ENCODE results near the gene METTL16.
A peak's percentile ranks its signal among the peaks of the same experiment; 100 is the strongest.

METTL16 gene, protein sequence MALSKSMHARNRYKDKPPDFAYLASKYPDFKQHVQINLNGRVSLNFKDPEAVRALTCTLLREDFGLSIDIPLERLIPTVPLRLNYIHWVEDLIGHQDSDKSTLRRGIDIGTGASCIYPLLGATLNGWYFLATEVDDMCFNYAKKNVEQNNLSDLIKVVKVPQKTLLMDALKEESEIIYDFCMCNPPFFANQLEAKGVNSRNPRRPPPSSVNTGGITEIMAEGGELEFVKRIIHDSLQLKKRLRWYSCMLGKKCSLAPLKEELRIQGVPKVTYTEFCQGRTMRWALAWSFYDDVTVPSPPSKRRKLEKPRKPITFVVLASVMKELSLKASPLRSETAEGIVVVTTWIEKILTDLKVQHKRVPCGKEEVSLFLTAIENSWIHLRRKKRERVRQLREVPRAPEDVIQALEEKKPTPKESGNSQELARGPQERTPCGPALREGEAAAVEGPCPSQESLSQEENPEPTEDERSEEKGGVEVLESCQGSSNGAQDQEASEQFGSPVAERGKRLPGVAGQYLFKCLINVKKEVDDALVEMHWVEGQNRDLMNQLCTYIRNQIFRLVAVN

DNA sequence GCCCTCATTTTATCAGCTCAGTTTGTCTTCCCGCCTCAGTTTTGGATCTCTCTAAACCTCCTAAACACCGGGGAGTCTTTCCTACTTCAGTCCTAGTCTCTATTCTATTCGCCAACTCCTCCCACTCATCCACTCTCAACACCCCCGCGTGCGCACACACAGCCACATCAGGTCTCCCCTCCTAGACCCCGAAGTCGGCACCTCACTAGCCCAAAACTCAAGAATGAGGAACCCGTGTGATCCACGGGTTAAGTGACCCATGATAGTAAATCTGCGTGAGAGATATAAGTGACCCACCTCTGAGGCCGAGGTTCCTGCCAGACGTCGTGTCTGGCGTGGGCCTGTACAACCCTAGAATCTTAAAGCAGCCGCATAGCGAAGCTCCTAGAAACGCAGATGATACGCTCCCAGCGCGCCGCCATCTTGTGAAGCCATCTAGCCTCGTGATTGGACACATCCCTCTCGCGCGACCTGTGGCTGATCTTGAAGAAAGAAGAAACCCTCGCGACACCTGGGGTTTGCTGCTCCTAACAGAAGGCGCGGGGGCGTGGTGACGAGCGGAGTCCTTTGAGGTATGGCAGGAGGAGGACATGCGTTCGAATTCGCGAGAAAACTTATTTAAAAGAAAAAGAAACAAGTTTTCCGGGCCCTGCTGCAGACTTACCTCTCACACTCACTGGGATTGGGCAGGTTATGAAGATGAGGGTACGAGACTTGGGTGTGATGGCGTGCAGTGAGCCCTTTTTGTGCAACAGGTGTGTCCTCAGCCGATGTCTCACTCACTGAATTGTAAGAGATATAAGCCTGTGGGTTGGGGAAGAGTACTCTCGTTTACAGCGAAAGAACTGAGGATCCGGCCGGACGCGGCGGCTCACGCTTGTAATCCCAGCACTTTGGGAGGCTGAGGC, at the start of gene METTL16:
METTL16 (minus strand) TSS at position 427 of the 908 bp plus-strand sequence. CDS start 9,557 bp downstream, outside the sequence.
- ATAC-seq, result peak; percentile 99
- TF ChIP-seq ISL1 (CRISPR knock-in tag; IDR thresholded peaks at IDR 0.05), result no peak
- no peak for TF ChIP-seq ARNTL (CRISPR knock-in tag; IDR thresholded peaks at IDR 0.05; ENCODE audit: borderline replicate concordance, low read depth)
- no peak for TF ChIP-seq CSDC2 (CRISPR knock-in tag; IDR thresholded peaks at IDR 0.05)
- no peak for TF ChIP-seq OSR1 (CRISPR knock-in tag; IDR thresholded peaks at IDR 0.05)
- no peak for TF ChIP-seq RARB (CRISPR knock-in tag; IDR thresholded peaks at IDR 0.05)
- TF ChIP-seq ZNF70 (CRISPR knock-in tag; IDR thresholded peaks at IDR 0.05), result peak; percentile 97
- TF ChIP-seq, protein P1, sequence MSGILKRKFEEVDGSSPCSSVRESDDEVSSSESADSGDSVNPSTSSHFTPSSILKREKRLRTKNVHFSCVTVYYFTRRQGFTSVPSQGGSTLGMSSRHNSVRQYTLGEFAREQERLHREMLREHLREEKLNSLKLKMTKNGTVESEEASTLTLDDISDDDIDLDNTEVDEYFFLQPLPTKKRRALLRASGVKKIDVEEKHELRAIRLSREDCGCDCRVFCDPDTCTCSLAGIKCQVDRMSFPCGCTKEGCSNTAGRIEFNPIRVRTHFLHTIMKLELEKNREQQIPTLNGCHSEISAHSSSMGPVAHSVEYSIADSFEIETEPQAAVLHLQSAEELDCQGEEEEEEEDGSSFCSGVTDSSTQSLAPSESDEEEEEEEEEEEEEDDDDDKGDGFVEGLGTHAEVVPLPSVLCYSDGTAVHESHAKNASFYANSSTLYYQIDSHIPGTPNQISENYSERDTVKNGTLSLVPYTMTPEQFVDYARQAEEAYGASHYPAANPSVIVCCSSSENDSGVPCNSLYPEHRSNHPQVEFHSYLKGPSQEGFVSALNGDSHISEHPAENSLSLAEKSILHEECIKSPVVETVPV (CRISPR knock-in tag; IDR thresholded peaks at IDR 0.05), result no peak
- no peak for TF ChIP-seq ZFP30 (CRISPR knock-in tag; IDR thresholded peaks at IDR 0.05)
- 0 out of 2 replicates have a peak, but pooled peaks have one; percentile 28 for TF ChIP-seq ZNF8 (CRISPR knock-in tag; IDR thresholded peaks at IDR 0.05)

DNA sequence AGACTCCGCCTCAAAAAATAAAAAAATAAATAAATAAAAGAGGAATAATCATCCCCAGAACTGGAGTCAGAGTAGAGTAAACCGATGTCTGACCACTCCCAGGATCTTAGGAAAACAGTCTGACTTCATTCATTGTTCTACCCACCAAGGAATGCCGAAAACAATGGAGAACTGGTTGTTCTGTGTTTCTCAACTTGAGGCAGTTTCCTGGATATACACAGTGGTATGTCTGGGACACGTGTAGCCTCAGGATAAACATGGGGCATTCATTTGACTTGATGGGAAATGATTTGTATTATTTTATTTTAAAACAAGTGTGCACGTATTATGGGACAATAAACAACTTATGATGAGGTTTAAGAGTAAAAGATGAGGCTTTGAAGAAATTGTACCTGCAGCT, 49.0 kb upstream of the METTL16 start:
- ATAC-seq, result no peak
- TF ChIP-seq ZNF8 (CRISPR knock-in tag; IDR thresholded peaks at IDR 0.05) (no peak), SNAI2 (CRISPR knock-in tag; IDR thresholded peaks at IDR 0.05) (no peak), ARNTL (CRISPR knock-in tag; IDR thresholded peaks at IDR 0.05; ENCODE audit: borderline replicate concordance, low read depth) (no peak), RARB (CRISPR knock-in tag; IDR thresholded peaks at IDR 0.05) (no peak), ZC3H10 (CRISPR knock-in tag; IDR thresholded peaks at IDR 0.05) (no peak), CSDC2 (CRISPR knock-in tag; IDR thresholded peaks at IDR 0.05) (no peak), ZNF565 (CRISPR knock-in tag; conservative IDR thresholded peaks at IDR 0.05; ENCODE audit: low read depth) (no peak), GLIS3 (CRISPR knock-in tag; IDR thresholded peaks at IDR 0.05) (no peak), ZNF70 (CRISPR knock-in tag; IDR thresholded peaks at IDR 0.05) (no peak), ESRRG (CRISPR knock-in tag; IDR thresholded peaks at IDR 0.05) (no peak), TOX (CRISPR knock-in tag; IDR thresholded peaks at IDR 0.05; ENCODE audit: borderline replicate concordance) (no peak), PPARA (CRISPR knock-in tag; IDR thresholded peaks at IDR 0.05; ENCODE audit: borderline replicate concordance) (no peak), OSR1 (CRISPR knock-in tag; IDR thresholded peaks at IDR 0.05) (no peak), ZFP30 (CRISPR knock-in tag; IDR thresholded peaks at IDR 0.05) (no peak)
- TF ChIP-seq, protein P2, sequence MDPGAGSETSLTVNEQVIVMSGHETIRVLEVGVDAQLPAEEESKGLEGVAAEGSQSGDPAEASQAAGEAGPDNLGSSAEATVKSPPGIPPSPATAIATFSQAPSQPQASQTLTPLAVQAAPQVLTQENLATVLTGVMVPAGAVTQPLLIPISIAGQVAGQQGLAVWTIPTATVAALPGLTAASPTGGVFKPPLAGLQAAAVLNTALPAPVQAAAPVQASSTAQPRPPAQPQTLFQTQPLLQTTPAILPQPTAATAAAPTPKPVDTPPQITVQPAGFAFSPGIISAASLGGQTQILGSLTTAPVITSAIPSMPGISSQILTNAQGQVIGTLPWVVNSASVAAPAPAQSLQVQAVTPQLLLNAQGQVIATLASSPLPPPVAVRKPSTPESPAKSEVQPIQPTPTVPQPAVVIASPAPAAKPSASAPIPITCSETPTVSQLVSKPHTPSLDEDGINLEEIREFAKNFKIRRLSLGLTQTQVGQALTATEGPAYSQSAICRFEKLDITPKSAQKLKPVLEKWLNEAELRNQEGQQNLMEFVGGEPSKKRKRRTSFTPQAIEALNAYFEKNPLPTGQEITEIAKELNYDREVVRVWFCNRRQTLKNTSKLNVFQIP (CRISPR knock-in tag; IDR thresholded peaks at IDR 0.05; ENCODE audit: borderline replicate concordance, low read depth), result no peak
- TF ChIP-seq, protein P3, sequence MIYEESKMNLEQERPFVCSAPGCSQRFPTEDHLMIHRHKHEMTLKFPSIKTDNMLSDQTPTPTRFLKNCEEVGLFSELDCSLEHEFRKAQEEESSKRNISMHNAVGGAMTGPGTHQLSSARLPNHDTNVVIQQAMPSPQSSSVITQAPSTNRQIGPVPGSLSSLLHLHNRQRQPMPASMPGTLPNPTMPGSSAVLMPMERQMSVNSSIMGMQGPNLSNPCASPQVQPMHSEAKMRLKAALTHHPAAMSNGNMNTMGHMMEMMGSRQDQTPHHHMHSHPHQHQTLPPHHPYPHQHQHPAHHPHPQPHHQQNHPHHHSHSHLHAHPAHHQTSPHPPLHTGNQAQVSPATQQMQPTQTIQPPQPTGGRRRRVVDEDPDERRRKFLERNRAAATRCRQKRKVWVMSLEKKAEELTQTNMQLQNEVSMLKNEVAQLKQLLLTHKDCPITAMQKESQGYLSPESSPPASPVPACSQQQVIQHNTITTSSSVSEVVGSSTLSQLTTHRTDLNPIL (CRISPR knock-in tag; IDR thresholded peaks at IDR 0.05; ENCODE audit: low read depth), result no peak
- TF ChIP-seq, protein P4, sequence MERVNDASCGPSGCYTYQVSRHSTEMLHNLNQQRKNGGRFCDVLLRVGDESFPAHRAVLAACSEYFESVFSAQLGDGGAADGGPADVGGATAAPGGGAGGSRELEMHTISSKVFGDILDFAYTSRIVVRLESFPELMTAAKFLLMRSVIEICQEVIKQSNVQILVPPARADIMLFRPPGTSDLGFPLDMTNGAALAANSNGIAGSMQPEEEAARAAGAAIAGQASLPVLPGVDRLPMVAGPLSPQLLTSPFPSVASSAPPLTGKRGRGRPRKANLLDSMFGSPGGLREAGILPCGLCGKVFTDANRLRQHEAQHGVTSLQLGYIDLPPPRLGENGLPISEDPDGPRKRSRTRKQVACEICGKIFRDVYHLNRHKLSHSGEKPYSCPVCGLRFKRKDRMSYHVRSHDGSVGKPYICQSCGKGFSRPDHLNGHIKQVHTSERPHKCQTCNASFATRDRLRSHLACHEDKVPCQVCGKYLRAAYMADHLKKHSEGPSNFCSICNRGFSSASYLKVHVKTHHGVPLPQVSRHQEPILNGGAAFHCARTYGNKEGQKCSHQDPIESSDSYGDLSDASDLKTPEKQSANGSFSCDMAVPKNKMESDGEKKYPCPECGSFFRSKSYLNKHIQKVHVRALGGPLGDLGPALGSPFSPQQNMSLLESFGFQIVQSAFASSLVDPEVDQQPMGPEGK (CRISPR knock-in tag; IDR thresholded peaks at IDR 0.05; ENCODE audit: borderline replicate concordance), result no peak
- TF ChIP-seq, protein P1 (CRISPR knock-in tag; IDR thresholded peaks at IDR 0.05), result no peak
